Karpas-422 (cell line): ENCODE measurements around the gene ALPP. TPM values are rescaled to one million over a fixed set of nuclear protein-coding genes. Genes with fewer than 3 reads are reported as not detected.
"Not testable (repeated sequence)": the region's sequence is repeated elsewhere in the genome, so short reads cannot be mapped to it uniquely, and the experiment has no call there.

Experiments used
- DNase-seq: peaks from one replicate; pipeline ENCODE4 v3.0.0-alpha.2; 2015
- H2AFZ ChIP-seq: fragments of 200-600 bp; sonication (generic); 2 replicates; pipeline ENCODE4 v1.6.1; 2014; ENCODE audit warnings: antibody characterized with exemption, low read length, mixed read lengths
- H3K27ac ChIP-seq: fragments of 200-600 bp; sonication (generic); 2 replicates; pipeline ENCODE4 v1.5.1; 2014; ENCODE audit warnings: mild to moderate bottlenecking, low read length, moderate library complexity
- H3K27me3 ChIP-seq: fragments of 200-600 bp; sonication (generic); 2 replicates; pipeline ENCODE4 v1.6.1; 2014; ENCODE audit warnings: low read length, mixed read lengths
- H3K36me3 ChIP-seq: fragments of 200-600 bp; sonication (generic); 2 replicates; pipeline ENCODE4 v1.6.1; 2014; ENCODE audit warnings: low read length, mixed read lengths; ENCODE audit not compliant: insufficient read depth
- H3K4me1 ChIP-seq: fragments of 200-600 bp; sonication (generic); 2 replicates; pipeline ENCODE4 v1.6.1; 2014; ENCODE audit warnings: mild to moderate bottlenecking, low read length, mixed read lengths
- H3K4me2 ChIP-seq: fragments of 200-600 bp; sonication (generic); 2 replicates; pipeline ENCODE4 v1.6.1; 2014; ENCODE audit warnings: low read length, low read depth, mild to moderate bottlenecking; ENCODE audit not compliant: poor library complexity, severe bottlenecking
- H3K4me3 ChIP-seq: fragments of 200-600 bp; sonication (generic); 2 replicates; pipeline ENCODE4 v1.5.1; 2014; ENCODE audit warnings: mild to moderate bottlenecking, antibody characterized with exemption, low read length, mixed read lengths
- H3K79me2 ChIP-seq: fragments of 200-600 bp; sonication (generic); 2 replicates; pipeline ENCODE4 v1.6.1; 2014; ENCODE audit warnings: mild to moderate bottlenecking, low read length, mixed read lengths
- H3K9ac ChIP-seq: fragments of 200-600 bp; sonication (generic); 2 replicates; pipeline ENCODE4 v1.6.0; 2014; ENCODE audit warnings: low read length
- H3K9me2 ChIP-seq: fragments of 200-600 bp; sonication (generic), shearing (Covaris generic); replicated peaks from 2 replicates; pipeline ENCODE4 v1.6.0; 2014; ENCODE audit warnings: mild to moderate bottlenecking, low read length, moderate library complexity; ENCODE audit not compliant: insufficient read depth
- H3K9me3 ChIP-seq: fragments of 300-700, 200-600 bp; sonication (generic); 2 replicates; pipeline ENCODE4 v1.6.1; 2014; ENCODE audit warnings: low read length, mixed read lengths
- H4K20me1 ChIP-seq: fragments of 200-600 bp; sonication (generic); 2 replicates; pipeline ENCODE4 v1.6.1; 2014; ENCODE audit warnings: mild to moderate bottlenecking, antibody characterized with exemption, low read length, low read depth; ENCODE audit not compliant: insufficient read depth
- total RNA-seq: library from RNA; depleted of rRNA; stranded (reverse); fragments of >200 nt; shearing (Covaris generic); gene quantifications from 2 replicates; pipeline ENCODE4 v1.2.3, GENCODE V29; 2014; ENCODE audit warnings: low replicate concordance

ALPP gene
- total RNA-seq, 1 experiment from 2014 or later, result not detected

- H3K79me2 ChIP-seq, result no peaks in the 10 kb centered on the region
- no peak overlapping the region for H3K4me3 ChIP-seq
- H2AFZ ChIP-seq, result no peak overlapping the region
- H3K9ac ChIP-seq, result no peak overlapping the region
- H3K9me2 ChIP-seq, result no peaks in the 10 kb centered on the region
- DNase-seq, result no peak
- no peaks in the 10 kb centered on the region for H4K20me1 ChIP-seq
- peaks cover 4% of the 10 kb centered on the region for H3K4me1 ChIP-seq
- no peak overlapping the region for H3K4me2 ChIP-seq
- no peak overlapping the region for H3K27ac ChIP-seq
- H3K27me3 ChIP-seq, result no peaks in the 10 kb centered on the region
- H3K9me3 ChIP-seq, result no peaks in the 10 kb centered on the region
- H3K36me3 ChIP-seq, result no peaks in the 10 kb centered on the region
These were observed 8.3 kb downstream of the ALPP start for GRCh38 chr2:232386740-232387450.

GRCh38 chr2:232387451-232388171 lies 9.1 kb downstream of the ALPP start:
- no peak for DNase-seq
- Histone ChIP-seq H4K20me1 (no peaks in the 10 kb centered on the region), H3K9ac (no peak overlapping the region), H3K27me3 (no peaks in the 10 kb centered on the region), H3K4me2 (no peak overlapping the region), H3K9me2 (no peaks in the 10 kb centered on the region), H2AFZ (no peak overlapping the region), H3K27ac (no peak overlapping the region), H3K79me2 (no peaks in the 10 kb centered on the region), H3K4me1 (peaks cover 4% of the 10 kb centered on the region), H3K9me3 (no peaks in the 10 kb centered on the region), H3K36me3 (no peaks in the 10 kb centered on the region), H3K4me3 (no peak overlapping the region)

GRCh38 chr2:232388324-232388891 lies 9.9 kb downstream of the ALPP start:
- Histone ChIP-seq H3K36me3 (no peaks in the 10 kb centered on the region), H3K27ac (no peak overlapping the region), H3K4me3 (no peak overlapping the region), H2AFZ (no peak overlapping the region), H3K9me2 (no peaks in the 10 kb centered on the region), H3K27me3 (no peaks in the 10 kb centered on the region), H3K4me1 (peaks cover 4% of the 10 kb centered on the region), H3K79me2 (no peaks in the 10 kb centered on the region), H3K9me3 (no peaks in the 10 kb centered on the region), H3K4me2 (no peak overlapping the region), H4K20me1 (no peaks in the 10 kb centered on the region), H3K9ac (no peak overlapping the region)
- no peak for DNase-seq

GRCh38 chr2:232389327-232389726 lies 10.8 kb downstream of the ALPP start:
- Histone ChIP-seq H3K27ac (no peak overlapping the region), H3K79me2 (no peaks in the 10 kb centered on the region), H3K36me3 (no peaks in the 10 kb centered on the region), H3K9ac (no peak overlapping the region), H2AFZ (no peak overlapping the region), H3K9me3 (no peaks in the 10 kb centered on the region), H3K4me2 (no peak overlapping the region), H3K27me3 (no peaks in the 10 kb centered on the region), H3K4me3 (no peak overlapping the region), H3K9me2 (no peaks in the 10 kb centered on the region), H3K4me1 (peaks cover 2% of the 10 kb centered on the region), H4K20me1 (no peaks in the 10 kb centered on the region)
- no peak for DNase-seq

GRCh38 chr2:232390661-232391060 lies 12.1 kb downstream of the ALPP start:
- Histone ChIP-seq H3K27ac (no peak overlapping the region), H2AFZ (no peak overlapping the region), H3K36me3 (no peaks in the 10 kb centered on the region), H3K9ac (no peak overlapping the region), H3K4me2 (no peak overlapping the region), H4K20me1 (no peaks in the 10 kb centered on the region), H3K4me1 (no peaks in the 10 kb centered on the region), H3K79me2 (no peaks in the 10 kb centered on the region), H3K9me3 (no peaks in the 10 kb centered on the region), H3K9me2 (no peaks in the 10 kb centered on the region), H3K27me3 (no peaks in the 10 kb centered on the region), H3K4me3 (no peak overlapping the region)
- no peak for DNase-seq

GRCh38 chr2:232393556-232393955 lies 15.0 kb downstream of the ALPP start:
- H4K20me1 ChIP-seq, result no peaks in the 10 kb centered on the region
- no peaks in the 10 kb centered on the region for H3K9me3 ChIP-seq
- no peaks in the 10 kb centered on the region for H3K27me3 ChIP-seq
- no peak overlapping the region for H3K4me3 ChIP-seq
- H3K9me2 ChIP-seq, result no peaks in the 10 kb centered on the region
- no peaks in the 10 kb centered on the region for H3K4me1 ChIP-seq
- no peak overlapping the region for H3K27ac ChIP-seq
- no peak overlapping the region for H3K4me2 ChIP-seq
- no peak overlapping the region for H3K9ac ChIP-seq
- no peaks in the 10 kb centered on the region for H3K36me3 ChIP-seq
- H2AFZ ChIP-seq, result no peak overlapping the region
- no peak for DNase-seq
- no peaks in the 10 kb centered on the region for H3K79me2 ChIP-seq

- H3K79me2 ChIP-seq, H3K27me3 ChIP-seq, H3K36me3 ChIP-seq, H3K27ac ChIP-seq, H3K4me2 ChIP-seq, DNase-seq, H3K4me1 ChIP-seq, H4K20me1 ChIP-seq, H2AFZ ChIP-seq, H3K9ac ChIP-seq, H3K4me3 ChIP-seq, H3K9me2 ChIP-seq, H3K9me3 ChIP-seq: not testable (repeated sequence)
These were observed 15.9 kb downstream of the ALPP start for GRCh38 chr2:232394431-232394830.

GRCh38 chr2:232395586-232395985 lies 17.0 kb downstream of the ALPP start:
- Histone ChIP-seq H3K27ac (no peak overlapping the region), H3K79me2 (no peaks in the 10 kb centered on the region), H3K36me3 (no peaks in the 10 kb centered on the region), H3K4me1 (no peaks in the 10 kb centered on the region), H4K20me1 (no peaks in the 10 kb centered on the region), H3K9ac (no peak overlapping the region), H3K9me3 (no peaks in the 10 kb centered on the region), H3K9me2 (no peaks in the 10 kb centered on the region), H3K4me2 (no peak overlapping the region), H3K27me3 (no peaks in the 10 kb centered on the region), H2AFZ (no peak overlapping the region), H3K4me3 (no peak overlapping the region)
- DNase-seq, result no peak
